Transverse colon (tissue), 3 donors: ENCODE measurements around the gene QSOX2.

Source experiments
- CTCF ChIP-seq, 5 experiments: fragments of 200-600 bp in 3 of 5; fragments of 450-650 bp in 2 of 5; sonication (generic) in 3 of 5; IDR thresholded peaks; 1 replicate in 2 of 5; 2 replicates in 3 of 5; pipeline ENCODE4 v1.5.1; 2016 to 2017; ENCODE audit warnings: antibody characterized with exemption in 5 of 5, inconsistent platforms in 3 of 5, mild to moderate bottlenecking in 2 of 5, moderate library complexity in 1 of 5
- POLR2A ChIP-seq: fragments of 450-650 bp; IDR thresholded peaks from one replicate; pipeline ENCODE4 v1.6.1; 2016; ENCODE audit warnings: antibody characterized with exemption, mild to moderate bottlenecking, moderate library complexity

- TF ChIP-seq POLR2A (no peak), CTCF (IDR thresholded peaks at IDR 0.05) (no peak)
These were observed 27.3 kb downstream of the QSOX2 start for GRCh38 chr9:136218271-136218670.
